Measurements from ENCODE around the gene KCP. TPM values are rescaled to one million over a fixed set of nuclear protein-coding genes. Genes with fewer than 3 reads are reported as not detected.

Gene KCP
- total and polyA plus RNA-seq, 2 experiments from 2014 or later, result 0.76 to 1.1 TPM

DNA sequence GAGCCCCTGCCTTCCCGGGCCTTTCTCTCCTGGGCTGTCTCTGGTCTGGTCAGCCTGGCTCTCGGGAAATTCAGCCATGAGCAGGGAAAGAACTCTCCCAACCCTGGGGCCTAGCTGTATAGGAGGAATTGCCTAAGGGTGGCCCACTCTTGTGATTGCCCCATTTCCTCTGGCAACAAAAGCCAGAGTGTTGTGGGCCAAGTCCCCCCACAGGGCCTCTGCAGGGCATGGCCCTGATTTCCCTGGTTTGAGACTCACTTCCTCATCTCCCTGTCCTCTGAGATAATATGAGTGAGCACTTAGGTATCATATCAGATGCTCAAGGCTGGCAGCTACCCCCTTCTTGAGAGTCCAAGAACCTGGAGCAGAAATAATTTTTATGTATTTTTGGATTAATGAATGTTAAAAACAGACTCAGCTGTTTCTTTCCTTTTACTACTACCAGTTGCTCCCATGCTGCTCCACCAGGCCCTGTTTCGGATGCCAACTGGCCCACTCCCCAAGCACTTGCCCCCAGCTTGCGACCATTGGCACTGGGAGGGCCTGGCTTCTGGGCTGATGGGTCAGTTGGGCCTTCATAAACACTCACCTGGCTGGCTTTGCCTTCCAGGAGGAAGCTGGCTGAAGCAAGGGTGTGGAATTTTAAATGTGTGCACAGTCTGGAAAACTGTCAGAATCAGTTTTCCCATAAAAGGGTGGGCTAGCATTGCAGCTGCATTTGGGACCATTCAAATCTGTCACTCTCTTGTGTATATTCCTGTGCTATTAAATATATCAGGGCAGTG lies 38.7 kb upstream of the KCP start:
- no peaks in the 10 kb centered on the region for H3F3A ChIP-seq (replicated peaks; ENCODE audit: low read depth)
- H3K27ac Mint-ChIP-seq, result no peak overlapping the region
- H3K4me3 Mint-ChIP-seq, result no peak overlapping the region
- H3K4me2 ChIP-seq, result no peak overlapping the region
- TF ChIP-seq ZNF331 (CRISPR knock-in tag; IDR thresholded peaks at IDR 0.05; ENCODE audit: low read depth) (no peak), ZNF114 (CRISPR knock-in tag; IDR thresholded peaks at IDR 0.05) (no peak), POLR2AphosphoS5 (IDR thresholded peaks at IDR 0.05; ENCODE audit: low read depth) (no peak)
- TF ChIP-seq, protein P1, sequence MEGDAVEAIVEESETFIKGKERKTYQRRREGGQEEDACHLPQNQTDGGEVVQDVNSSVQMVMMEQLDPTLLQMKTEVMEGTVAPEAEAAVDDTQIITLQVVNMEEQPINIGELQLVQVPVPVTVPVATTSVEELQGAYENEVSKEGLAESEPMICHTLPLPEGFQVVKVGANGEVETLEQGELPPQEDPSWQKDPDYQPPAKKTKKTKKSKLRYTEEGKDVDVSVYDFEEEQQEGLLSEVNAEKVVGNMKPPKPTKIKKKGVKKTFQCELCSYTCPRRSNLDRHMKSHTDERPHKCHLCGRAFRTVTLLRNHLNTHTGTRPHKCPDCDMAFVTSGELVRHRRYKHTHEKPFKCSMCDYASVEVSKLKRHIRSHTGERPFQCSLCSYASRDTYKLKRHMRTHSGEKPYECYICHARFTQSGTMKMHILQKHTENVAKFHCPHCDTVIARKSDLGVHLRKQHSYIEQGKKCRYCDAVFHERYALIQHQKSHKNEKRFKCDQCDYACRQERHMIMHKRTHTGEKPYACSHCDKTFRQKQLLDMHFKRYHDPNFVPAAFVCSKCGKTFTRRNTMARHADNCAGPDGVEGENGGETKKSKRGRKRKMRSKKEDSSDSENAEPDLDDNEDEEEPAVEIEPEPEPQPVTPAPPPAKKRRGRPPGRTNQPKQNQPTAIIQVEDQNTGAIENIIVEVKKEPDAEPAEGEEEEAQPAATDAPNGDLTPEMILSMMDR (conservative IDR thresholded peaks at IDR 0.05; ENCODE audit: low read depth in 2 of 2), result no peak
- TF ChIP-seq, protein P2, sequence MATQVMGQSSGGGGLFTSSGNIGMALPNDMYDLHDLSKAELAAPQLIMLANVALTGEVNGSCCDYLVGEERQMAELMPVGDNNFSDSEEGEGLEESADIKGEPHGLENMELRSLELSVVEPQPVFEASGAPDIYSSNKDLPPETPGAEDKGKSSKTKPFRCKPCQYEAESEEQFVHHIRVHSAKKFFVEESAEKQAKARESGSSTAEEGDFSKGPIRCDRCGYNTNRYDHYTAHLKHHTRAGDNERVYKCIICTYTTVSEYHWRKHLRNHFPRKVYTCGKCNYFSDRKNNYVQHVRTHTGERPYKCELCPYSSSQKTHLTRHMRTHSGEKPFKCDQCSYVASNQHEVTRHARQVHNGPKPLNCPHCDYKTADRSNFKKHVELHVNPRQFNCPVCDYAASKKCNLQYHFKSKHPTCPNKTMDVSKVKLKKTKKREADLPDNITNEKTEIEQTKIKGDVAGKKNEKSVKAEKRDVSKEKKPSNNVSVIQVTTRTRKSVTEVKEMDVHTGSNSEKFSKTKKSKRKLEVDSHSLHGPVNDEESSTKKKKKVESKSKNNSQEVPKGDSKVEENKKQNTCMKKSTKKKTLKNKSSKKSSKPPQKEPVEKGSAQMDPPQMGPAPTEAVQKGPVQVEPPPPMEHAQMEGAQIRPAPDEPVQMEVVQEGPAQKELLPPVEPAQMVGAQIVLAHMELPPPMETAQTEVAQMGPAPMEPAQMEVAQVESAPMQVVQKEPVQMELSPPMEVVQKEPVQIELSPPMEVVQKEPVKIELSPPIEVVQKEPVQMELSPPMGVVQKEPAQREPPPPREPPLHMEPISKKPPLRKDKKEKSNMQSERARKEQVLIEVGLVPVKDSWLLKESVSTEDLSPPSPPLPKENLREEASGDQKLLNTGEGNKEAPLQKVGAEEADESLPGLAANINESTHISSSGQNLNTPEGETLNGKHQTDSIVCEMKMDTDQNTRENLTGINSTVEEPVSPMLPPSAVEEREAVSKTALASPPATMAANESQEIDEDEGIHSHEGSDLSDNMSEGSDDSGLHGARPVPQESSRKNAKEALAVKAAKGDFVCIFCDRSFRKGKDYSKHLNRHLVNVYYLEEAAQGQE (IDR thresholded peaks at IDR 0.05; ENCODE audit: unreplicated experiment), result no peak
- TF ChIP-seq, protein P3, sequence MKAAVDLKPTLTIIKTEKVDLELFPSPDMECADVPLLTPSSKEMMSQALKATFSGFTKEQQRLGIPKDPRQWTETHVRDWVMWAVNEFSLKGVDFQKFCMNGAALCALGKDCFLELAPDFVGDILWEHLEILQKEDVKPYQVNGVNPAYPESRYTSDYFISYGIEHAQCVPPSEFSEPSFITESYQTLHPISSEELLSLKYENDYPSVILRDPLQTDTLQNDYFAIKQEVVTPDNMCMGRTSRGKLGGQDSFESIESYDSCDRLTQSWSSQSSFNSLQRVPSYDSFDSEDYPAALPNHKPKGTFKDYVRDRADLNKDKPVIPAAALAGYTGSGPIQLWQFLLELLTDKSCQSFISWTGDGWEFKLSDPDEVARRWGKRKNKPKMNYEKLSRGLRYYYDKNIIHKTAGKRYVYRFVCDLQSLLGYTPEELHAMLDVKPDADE (IDR thresholded peaks at IDR 0.05), result no peak
- H3K4me3 ChIP-seq, result no peak overlapping the region
- H3K9me2 ChIP-seq (ENCODE audit: insufficient read depth), result no peaks in the 10 kb centered on the region
- H3K27me3 Mint-ChIP-seq (ENCODE audit: insufficient read depth, low read depth, poor library complexity), result peaks cover 22% of the 10 kb centered on the region
- no peak overlapping the region for H3K27ac ChIP-seq (ENCODE audit: low read depth)
- no peaks in the 10 kb centered on the region for H3K36me3 ChIP-seq (ENCODE audit: insufficient read depth)
- no peak overlapping the region for H2AFZ ChIP-seq
- peaks cover 13% of the 10 kb centered on the region for H3K4me1 ChIP-seq (ENCODE audit: insufficient read depth)
- ATAC-seq (no peak), DNase-seq (ENCODE audit: low spot score) (no peak)
- H3K4me1 Mint-ChIP-seq, result peaks cover 17% of the 10 kb centered on the region
- H3K36me3 Mint-ChIP-seq (ENCODE audit: low read depth), result peaks cover 10% of the 10 kb centered on the region; the same call in 2 of the 3 replicates
- H3K27me3 ChIP-seq (ENCODE audit: insufficient read depth), result no peaks in the 10 kb centered on the region
- H3K79me2 ChIP-seq (replicated peaks; ENCODE audit: insufficient read depth), result no peaks in the 10 kb centered on the region
- H4K20me1 ChIP-seq (replicated peaks; ENCODE audit: insufficient read depth), result no peaks in the 10 kb centered on the region; the same call in 1 of the 2 replicates
- H3K9me3 Mint-ChIP-seq, result no peaks in the 10 kb centered on the region
